ENCODE measurements around the gene TNFSF9.

DNA sequence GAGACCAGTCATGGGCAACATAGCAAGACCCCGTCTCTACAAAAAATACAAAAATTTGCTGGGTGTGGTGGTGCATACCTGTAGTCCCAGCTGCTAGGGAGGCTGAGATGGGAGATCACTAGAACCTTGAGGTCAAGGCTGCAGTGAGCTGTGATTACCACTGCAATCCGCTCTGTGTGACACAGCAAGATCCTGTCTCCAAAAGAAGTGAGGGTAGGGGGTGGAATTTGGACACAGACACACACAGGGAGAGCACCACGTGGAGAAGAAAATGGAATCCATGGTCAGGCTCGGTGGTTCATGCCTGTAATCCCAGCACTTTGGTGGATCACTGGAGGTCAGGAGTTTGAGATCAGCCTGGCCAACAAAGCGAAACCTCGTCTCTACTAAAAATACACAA, 8.7 kb downstream of the TNFSF9 start:
- TF ChIP-seq CTCF (IDR thresholded peaks at IDR 0.05) (no peak), POLR2A (IDR thresholded peaks at IDR 0.05) (no peak)

Measured in esophagus squamous epithelium (tissue), 4 donors.